Stimulated activated naive CD4-positive, alpha-beta T cell treated with Interleukin-2 at 50 U/mL for 16 hours (primary cell): ENCODE results near the gene FGF22.

ENCODE experiments used
- DNase-seq: peaks from one replicate; lab custom pipeline; 2025; lab: John Stamatoyannopoulos, UW

The FGF22 gene

GRCh38 chr19:680287-681028, 40.8 kb downstream of the FGF22 start:
- DNase-seq: peak; percentile 99

GRCh38 chr19:681029-682019, 41.6 kb downstream of the FGF22 start:
- no peak for DNase-seq

- DNase-seq: no peak
Observed at GRCh38 chr19:682678-683320, 43.1 kb downstream of the FGF22 start.

GRCh38 chr19:685454-685931, 45.8 kb downstream of the FGF22 start:
- DNase-seq: no peak

DNA sequence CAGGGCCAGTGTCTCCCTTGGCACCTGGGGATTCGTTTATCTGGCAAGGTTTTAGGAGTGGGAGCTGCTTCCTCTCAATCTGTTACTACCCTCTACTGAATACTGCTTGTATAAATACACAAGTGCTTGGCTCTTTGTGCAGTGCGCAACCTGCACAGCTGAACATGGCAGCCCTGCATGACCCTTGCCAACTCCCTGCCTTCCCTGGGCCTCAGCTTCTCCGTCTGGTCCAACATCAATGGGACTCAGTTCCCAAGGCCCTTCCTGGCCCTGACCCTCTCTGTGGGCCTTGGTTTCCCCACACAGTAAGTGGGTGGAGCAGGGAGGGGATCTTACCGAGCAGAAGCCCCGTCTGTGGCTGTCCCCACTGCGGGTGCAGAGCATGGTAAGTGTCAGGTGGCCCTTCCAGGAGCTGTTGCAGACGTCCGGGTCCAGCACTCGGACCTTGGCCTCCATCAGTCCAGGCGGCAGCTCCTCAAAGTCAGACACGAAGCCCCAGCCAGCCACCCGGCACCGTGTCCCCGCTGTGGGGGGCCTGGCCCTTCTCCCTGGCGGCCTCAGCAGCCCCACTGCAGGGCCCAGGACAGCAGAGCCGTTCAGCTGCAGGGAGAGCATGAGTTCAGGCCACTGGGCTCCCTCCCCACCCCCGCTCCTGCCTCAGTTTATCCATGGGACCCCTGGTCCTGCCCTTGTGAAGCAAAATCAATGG, 47.1 kb downstream of the FGF22 start:
- DNase-seq: no peak

GRCh38 chr19:687569-688166, 48.0 kb downstream of the FGF22 start:
- DNase-seq: no peak

GRCh38 chr19:688214-688613, 48.5 kb downstream of the FGF22 start:
- DNase-seq: no peak

- DNase-seq: no peak
Observed at GRCh38 chr19:688992-689391, 49.3 kb downstream of the FGF22 start.

- no peak for DNase-seq
Observed at GRCh38 chr19:690203-690602, 50.5 kb downstream of the FGF22 start.
